ENCODE data around the gene TTC8.
"Not testable (repeated sequence)": the region's sequence is repeated elsewhere in the genome, so short reads cannot be mapped to it uniquely, and the experiment has no call there.

The TTC8 gene

GRCh38 chr14:88825503-88825902 lies 1.1 kb downstream of the TTC8 start:
- DNase-seq, result no peak

GRCh38 chr14:88829188-88829587 lies 4.7 kb downstream of the TTC8 start:
- DNase-seq, result no peak

GRCh38 chr14:88829685-88830302 lies 5.3 kb downstream of the TTC8 start:
- DNase-seq, result no peak

- DNase-seq, result no peak
These were observed 6.8 kb downstream of the TTC8 start for GRCh38 chr14:88831284-88831683.

GRCh38 chr14:88834883-88835431 lies 10.5 kb downstream of the TTC8 start:
- DNase-seq, result no peak

GRCh38 chr14:88835661-88836060 lies 11.2 kb downstream of the TTC8 start:
- DNase-seq, result no peak

GRCh38 chr14:88837495-88837894 lies 13.0 kb downstream of the TTC8 start:
- no peak for DNase-seq

- no peak for DNase-seq
These were observed 13.6 kb downstream of the TTC8 start for GRCh38 chr14:88838015-88838414.

GRCh38 chr14:88840926-88841325 lies 16.5 kb downstream of the TTC8 start:
- DNase-seq, result no peak

- no peak for DNase-seq
These were observed 17.3 kb downstream of the TTC8 start for GRCh38 chr14:88841741-88842140.

- DNase-seq, result no peak
These were observed 18.0 kb downstream of the TTC8 start for GRCh38 chr14:88842414-88842813.

GRCh38 chr14:88844980-88845491 lies 20.6 kb downstream of the TTC8 start:
- DNase-seq, result no peak

- DNase-seq, result no peak
These were observed 24.1 kb downstream of the TTC8 start for GRCh38 chr14:88848571-88848970.

GRCh38 chr14:88849716-88850115 lies 25.3 kb downstream of the TTC8 start:
- DNase-seq, result no peak

- DNase-seq, result no peak
These were observed 27.1 kb downstream of the TTC8 start for GRCh38 chr14:88851587-88851986.

GRCh38 chr14:88852632-88853031 lies 28.2 kb downstream of the TTC8 start:
- DNase-seq, result no peak

- DNase-seq, result no peak
These were observed 28.7 kb downstream of the TTC8 start for GRCh38 chr14:88853129-88853528.

GRCh38 chr14:88856786-88857366 lies 32.4 kb downstream of the TTC8 start:
- DNase-seq, result no peak

- not testable (repeated sequence) for DNase-seq
These were observed 33.4 kb downstream of the TTC8 start for GRCh38 chr14:88857861-88858260.

- not testable (repeated sequence) for DNase-seq
These were observed 34.7 kb downstream of the TTC8 start for GRCh38 chr14:88859118-88859517.

GRCh38 chr14:88863167-88863566 lies 38.7 kb downstream of the TTC8 start:
- no peak for DNase-seq

- no peak for DNase-seq
These were observed 39.7 kb downstream of the TTC8 start for GRCh38 chr14:88864198-88864597.

GRCh38 chr14:88866305-88866704 lies 41.9 kb downstream of the TTC8 start:
- no peak for DNase-seq

GRCh38 chr14:88868558-88869159 lies 44.2 kb downstream of the TTC8 start:
- DNase-seq, result no peak

Data from CD4-positive, alpha-beta T cell treated with Interferon gamma for 1 hour (primary cell).